HepG2 (cell line): ENCODE measurements around the gene PYGL. TPM values are rescaled to one million over a fixed set of nuclear protein-coding genes. Genes with fewer than 3 reads are reported as not detected.

Source experiments
- ATF4 ChIP-seq, 2 experiments: fragments of 450-650 bp in 1 of 2; sonication (generic) in 1 of 2; formaldehyde crosslinking; IDR thresholded peaks; 2 replicates each; pipeline versions ENCODE4 v1.5.0 to v1.8.0; 2020 to 2022; ENCODE audit warnings: mild to moderate bottlenecking in 1 of 2, missing genetic modification reagents in 1 of 2
- BORCS8-MEF2B ChIP-seq: sonication (generic); formaldehyde crosslinking; IDR thresholded peaks from 2 replicates; pipeline ENCODE4 v1.8.0; 2022; ENCODE audit warnings: mild to moderate bottlenecking, missing genetic modification reagents
- FUBP1 ChIP-seq: sonication (generic); formaldehyde crosslinking; IDR thresholded peaks from 2 replicates; pipeline ENCODE4 v1.5.1; 2020; ENCODE audit warnings: missing genetic modification reagents, mild to moderate bottlenecking, borderline replicate concordance
- IRF9 ChIP-seq: sonication (generic); formaldehyde crosslinking; IDR thresholded peaks from 2 replicates; pipeline ENCODE4 v1.8.0; 2022; ENCODE audit warnings: missing genetic modification reagents, mild to moderate bottlenecking, borderline replicate concordance
- JUN ChIP-seq: sonication (generic); formaldehyde crosslinking; IDR thresholded peaks from 2 replicates; pipeline ENCODE4 v1.4.0; 2020; ENCODE audit warnings: mild to moderate bottlenecking, missing genetic modification reagents
- JUNB ChIP-seq: sonication (generic); formaldehyde crosslinking; IDR thresholded peaks from 2 replicates; pipeline ENCODE4 v1.8.0; 2022; ENCODE audit warnings: missing genetic modification reagents, mild to moderate bottlenecking, borderline replicate concordance
- KLF13 ChIP-seq: sonication (generic); formaldehyde crosslinking; IDR thresholded peaks from 2 replicates; pipeline ENCODE4 v1.4.0; 2020; ENCODE audit warnings: mild to moderate bottlenecking, missing genetic modification reagents
- MXD1 ChIP-seq: sonication (generic); formaldehyde crosslinking; IDR thresholded peaks from 2 replicates; pipeline ENCODE4 v1.4.0; 2020; ENCODE audit warnings: mild to moderate bottlenecking, missing genetic modification reagents
- MXD4 ChIP-seq: IDR thresholded peaks from 2 replicates; pipeline ENCODE4 v1.6.1; 2016; ENCODE audit warnings: mild to moderate bottlenecking, missing biosample characterization, missing genetic modification reagents
- NFE2L1 ChIP-seq: sonication (generic); formaldehyde crosslinking; IDR thresholded peaks from 2 replicates; pipeline ENCODE4 v1.4.0; 2020; ENCODE audit warnings: missing genetic modification reagents, mild to moderate bottlenecking, borderline replicate concordance
- ONECUT2 ChIP-seq: sonication (generic); formaldehyde crosslinking; IDR thresholded peaks from 2 replicates; pipeline ENCODE4 v1.4.0; 2020; ENCODE audit warnings: missing genetic modification reagents
- PCBP1 ChIP-seq: fragments of 200-400 bp; formaldehyde crosslinking; IDR thresholded peaks from 2 replicates; pipeline ENCODE4 v1.6.1; 2017; ENCODE audit warnings: mild to moderate bottlenecking, low read depth, low read length, borderline replicate concordance
- SOX5 ChIP-seq: IDR thresholded peaks from 2 replicates; pipeline ENCODE4 v1.6.1; 2016; ENCODE audit warnings: borderline replicate concordance
- SP140L ChIP-seq: sonication (generic); formaldehyde crosslinking; IDR thresholded peaks from 2 replicates; pipeline ENCODE4 v1.4.0; 2020; ENCODE audit warnings: missing genetic modification reagents, borderline replicate concordance
- SP5 ChIP-seq: IDR thresholded peaks from 2 replicates; pipeline ENCODE4 v1.6.1; 2016; ENCODE audit warnings: low read depth, borderline replicate concordance
- THAP7 ChIP-seq: sonication (generic); formaldehyde crosslinking; IDR thresholded peaks from 2 replicates; pipeline ENCODE4 v1.8.1; 2023; ENCODE audit warnings: mild to moderate bottlenecking, missing genetic modification reagents
- ZNF205 ChIP-seq: IDR thresholded peaks from 2 replicates; pipeline ENCODE4 v1.6.1; 2018; ENCODE audit warnings: missing biosample characterization, missing genetic modification reagents
- ZNF224 ChIP-seq: sonication (generic); formaldehyde crosslinking; IDR thresholded peaks from 2 replicates; pipeline ENCODE4 v1.5.0; 2020; ENCODE audit warnings: mild to moderate bottlenecking, missing genetic modification reagents
- ZNF24 ChIP-seq: fragments of 450-650 bp; IDR thresholded peaks from 2 replicates; pipeline ENCODE4 v1.6.1; 2017; ENCODE audit warnings: antibody characterized with exemption, mild to moderate bottlenecking
- ZNF343 ChIP-seq: sonication (generic); formaldehyde crosslinking; IDR thresholded peaks from 2 replicates; pipeline ENCODE4 v1.4.0; 2020; ENCODE audit warnings: mild to moderate bottlenecking, missing genetic modification reagents
- ZNF597 ChIP-seq: sonication (generic); formaldehyde crosslinking; IDR thresholded peaks from 2 replicates; pipeline ENCODE4 v1.5.0; 2020; ENCODE audit warnings: missing genetic modification reagents
- ZNF670 ChIP-seq: sonication (generic); formaldehyde crosslinking; IDR thresholded peaks from 2 replicates; pipeline ENCODE4 v1.8.0; 2022; ENCODE audit warnings: mild to moderate bottlenecking, missing genetic modification reagents, borderline replicate concordance
- ZNF737 ChIP-seq: sonication (generic); formaldehyde crosslinking; IDR thresholded peaks from 2 replicates; pipeline ENCODE4 v1.5.0; 2020; ENCODE audit warnings: missing genetic modification reagents, mild to moderate bottlenecking, borderline replicate concordance
- ZNF740 ChIP-seq: sonication (generic); formaldehyde crosslinking; IDR thresholded peaks from 2 replicates; pipeline ENCODE4 v1.4.0; 2020; ENCODE audit warnings: missing genetic modification reagents
- polyA plus RNA-seq, 8 experiments: library from polyadenylated mRNA; depleted of rRNA in 3 of 8; stranded (reverse) in 7 of 8; unstranded in 1 of 8; fragments of >200 nt; fragmentation: Illumina TruSeq in 4 of 8; extraction: Trizol in 4 of 8; gene quantifications; 2 replicates each; pipeline versions ENCODE4 v1.2.1 to v1.2.3, GENCODE V29; 2011 to 2016; ENCODE audit warnings: low read depth in 4 of 8, missing spikeins in 1 of 8, mixed read lengths in 1 of 8; ENCODE audit not compliant: insufficient read depth in 1 of 8
- total RNA-seq, 5 experiments: library from RNA; depleted of rRNA; stranded (reverse); fragments of >200 nt; fragmentation: Illumina TruSeq; extraction: Trizol; gene quantifications; 2 replicates each; pipeline ENCODE4 v1.2.3, GENCODE V29; 2016; ENCODE audit warnings: low read depth in 1 of 5

PYGL gene
- total and polyA plus RNA-seq, 2 of the 13 experiments (the other 11 are each of a cell fraction or from before 2014, with no cell fraction given): 98.4 to 110 TPM

GRCh38 chr14:50943943-50944646, at the start of gene PYGL (continued):
- TF ChIP-seq ZNF740 (no peak), ZNF205 (CRISPR knock-in tag) (no peak), ATF4 (CRISPR knock-in tag; IDR thresholded peaks at IDR 0.05) (peak in 1 of 2 experiments; percentile 33; a peak in 1 of 4 replicates), ONECUT2 (no peak), SP140L (CRISPR knock-in tag) (no peak), ZNF597 (CRISPR knock-in tag) (no peak), KLF13 (no peak), ZNF224 (CRISPR knock-in tag) (no peak), PCBP1 (no peak), MXD1 (CRISPR knock-in tag) (peak; percentile 91), ZNF343 (CRISPR knock-in tag) (peak; percentile 53), NFE2L1 (no peak), ZNF670 (CRISPR knock-in tag) (peak; percentile 72; the same call in 1 of the 2 replicates), FUBP1 (CRISPR knock-in tag) (no peak), ZNF737 (no peak), JUN (CRISPR knock-in tag) (no peak), MXD4 (no peak), ZNF24 (no peak), IRF9 (peak; percentile 74; the same call in 1 of the 2 replicates), THAP7 (no peak), BORCS8-MEF2B (CRISPR knock-in tag) (no peak), JUNB (CRISPR knock-in tag) (no peak), SP5 (CRISPR knock-in tag) (peak; percentile 18), SOX5 (peak; percentile 24; the same call in 1 of the 2 replicates)
